ENCODE measurements around the gene ADIPOR2. TPM values are rescaled to one million over a fixed set of nuclear protein-coding genes. Genes with fewer than 3 reads are reported as not detected.

Gene ADIPOR2
- total RNA-seq, 2 experiments from 2014 or later: 24.7 to 51.1 TPM

DNA sequence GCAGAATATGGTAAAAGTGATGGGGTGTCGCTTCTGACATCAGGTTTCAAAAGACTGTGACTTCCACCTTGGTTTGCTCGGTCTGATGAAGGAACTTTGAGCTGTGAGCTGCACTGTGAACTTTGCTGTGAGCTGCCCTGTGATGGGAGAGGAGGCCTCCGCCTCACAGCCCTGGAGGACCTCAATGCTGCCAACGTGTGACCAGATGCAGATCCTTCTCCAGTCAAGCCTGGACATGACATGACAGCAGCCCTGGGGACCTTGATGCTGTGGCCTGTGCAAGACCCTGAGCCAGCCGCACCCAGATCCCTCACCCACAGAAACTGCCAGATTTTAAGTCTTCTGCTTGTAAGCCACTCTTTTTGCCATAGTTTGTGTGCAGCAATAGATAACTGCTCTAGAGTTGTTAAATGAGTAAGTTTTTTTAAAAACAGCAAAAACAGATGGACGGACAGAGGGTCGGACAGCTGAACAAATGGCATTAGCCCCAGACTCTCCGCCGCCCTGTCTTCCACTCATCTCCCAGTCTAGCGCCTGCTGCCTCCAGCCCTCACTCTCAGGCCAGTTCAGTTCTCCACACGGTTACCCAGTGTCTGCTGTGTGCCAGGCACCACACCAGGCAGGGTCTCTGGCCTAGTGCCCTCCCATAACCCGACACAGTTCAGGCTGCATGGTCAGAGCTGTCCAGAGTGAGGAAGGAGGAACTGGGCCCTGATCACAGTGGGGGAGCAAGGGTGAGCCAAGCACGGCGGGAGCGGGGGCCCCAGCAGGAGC, 116.4 kb downstream of the ADIPOR2 start:
- Histone ChIP-seq H3K79me2 (ENCODE audit: insufficient read depth, low read depth, low read length) (no peaks in the 10 kb centered on the region), H2AFZ (ENCODE audit: low read length) (no peak overlapping the region), H3K27ac (ENCODE audit: low read depth, low read length, poor library complexity, severe bottlenecking) (no peak overlapping the region), H3K9me2 (ENCODE audit: insufficient read depth, low read length) (no peaks in the 10 kb centered on the region), H4K20me1 (ENCODE audit: insufficient read depth, low read length) (no peaks in the 10 kb centered on the region), H3K4me1 (ENCODE audit: insufficient read depth, low read length, poor library complexity, severe bottlenecking) (peaks cover 3% of the 10 kb centered on the region), H3K36me3 (ENCODE audit: insufficient read depth, low read length) (no peaks in the 10 kb centered on the region), H3K4me2 (ENCODE audit: low read length) (no peak overlapping the region), H3K4me3 (ENCODE audit: low read depth, low read length, poor library complexity, severe bottlenecking) (no peak overlapping the region), H3K9me3 (ENCODE audit: low read length) (no peaks in the 10 kb centered on the region)
- CTCF ChIA-PET (ENCODE audit: unreplicated experiment): no interaction called here
- DNase-seq (ENCODE audit: low spot score): no peak
- POLR2A ChIA-PET: no interaction called here
- TF ChIP-seq EZH2phosphoT487 (IDR thresholded peaks at IDR 0.05; ENCODE audit: borderline replicate concordance, low read depth, low read length): no peak
- TF ChIP-seq, protein P1, sequence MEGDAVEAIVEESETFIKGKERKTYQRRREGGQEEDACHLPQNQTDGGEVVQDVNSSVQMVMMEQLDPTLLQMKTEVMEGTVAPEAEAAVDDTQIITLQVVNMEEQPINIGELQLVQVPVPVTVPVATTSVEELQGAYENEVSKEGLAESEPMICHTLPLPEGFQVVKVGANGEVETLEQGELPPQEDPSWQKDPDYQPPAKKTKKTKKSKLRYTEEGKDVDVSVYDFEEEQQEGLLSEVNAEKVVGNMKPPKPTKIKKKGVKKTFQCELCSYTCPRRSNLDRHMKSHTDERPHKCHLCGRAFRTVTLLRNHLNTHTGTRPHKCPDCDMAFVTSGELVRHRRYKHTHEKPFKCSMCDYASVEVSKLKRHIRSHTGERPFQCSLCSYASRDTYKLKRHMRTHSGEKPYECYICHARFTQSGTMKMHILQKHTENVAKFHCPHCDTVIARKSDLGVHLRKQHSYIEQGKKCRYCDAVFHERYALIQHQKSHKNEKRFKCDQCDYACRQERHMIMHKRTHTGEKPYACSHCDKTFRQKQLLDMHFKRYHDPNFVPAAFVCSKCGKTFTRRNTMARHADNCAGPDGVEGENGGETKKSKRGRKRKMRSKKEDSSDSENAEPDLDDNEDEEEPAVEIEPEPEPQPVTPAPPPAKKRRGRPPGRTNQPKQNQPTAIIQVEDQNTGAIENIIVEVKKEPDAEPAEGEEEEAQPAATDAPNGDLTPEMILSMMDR (conservative IDR thresholded peaks at IDR 0.05; ENCODE audit: low read length): no peak
- intact Hi-C loops (cut with micrococcal nuclease; ENCODE audit: unreplicated experiment): no loop called here
- no TSS peak for BruUV-seq (replicated peaks)

- CTCF ChIA-PET (ENCODE audit: unreplicated experiment): no interaction called here
- Histone ChIP-seq H3K4me3 (ENCODE audit: low read depth, low read length, poor library complexity, severe bottlenecking) (no peak overlapping the region), H3K9me3 (ENCODE audit: low read length) (no peaks in the 10 kb centered on the region), H4K20me1 (ENCODE audit: insufficient read depth, low read length) (no peaks in the 10 kb centered on the region), H3K9me2 (ENCODE audit: insufficient read depth, low read length) (no peaks in the 10 kb centered on the region), H3K79me2 (ENCODE audit: insufficient read depth, low read depth, low read length) (no peaks in the 10 kb centered on the region), H3K36me3 (ENCODE audit: insufficient read depth, low read length) (no peaks in the 10 kb centered on the region), H3K4me1 (ENCODE audit: insufficient read depth, low read length, poor library complexity, severe bottlenecking) (peaks cover 3% of the 10 kb centered on the region), H3K4me2 (ENCODE audit: low read length) (no peak overlapping the region), H2AFZ (ENCODE audit: low read length) (no peak overlapping the region), H3K27ac (ENCODE audit: low read depth, low read length, poor library complexity, severe bottlenecking) (no peak overlapping the region)
- POLR2A ChIA-PET: no interaction called here
- no TSS peak for BruUV-seq (replicated peaks)
- intact Hi-C loops (cut with micrococcal nuclease; ENCODE audit: unreplicated experiment): no loop called here
- DNase-seq (ENCODE audit: low spot score): no peak
- TF ChIP-seq, protein P1 (conservative IDR thresholded peaks at IDR 0.05; ENCODE audit: low read length): no peak
- TF ChIP-seq EZH2phosphoT487 (IDR thresholded peaks at IDR 0.05; ENCODE audit: borderline replicate concordance, low read depth, low read length): no peak
Observed at GRCh38 chr12:1808036-1808797, 117.3 kb downstream of the ADIPOR2 start.
